ENCODE results near the gene CENPX. TPM values are rescaled to one million over a fixed set of nuclear protein-coding genes. Genes with fewer than 3 reads are reported as not detected.

The CENPX gene
- total RNA-seq, 1 donor from 2014 or later = 41.3 TPM

- H3K36me3 ChIP-seq = no peaks in the 10 kb centered on the region
- peak; percentile 75 to 97 for DNase-seq (ENCODE audit: low spot score in 2 of 2)
- H3K4me3 ChIP-seq = peak overlapping the region in 1 of 2 donors; percentile 42
- H3K9me3 ChIP-seq = no peaks in the 10 kb centered on the region
- TF ChIP-seq, protein P1, sequence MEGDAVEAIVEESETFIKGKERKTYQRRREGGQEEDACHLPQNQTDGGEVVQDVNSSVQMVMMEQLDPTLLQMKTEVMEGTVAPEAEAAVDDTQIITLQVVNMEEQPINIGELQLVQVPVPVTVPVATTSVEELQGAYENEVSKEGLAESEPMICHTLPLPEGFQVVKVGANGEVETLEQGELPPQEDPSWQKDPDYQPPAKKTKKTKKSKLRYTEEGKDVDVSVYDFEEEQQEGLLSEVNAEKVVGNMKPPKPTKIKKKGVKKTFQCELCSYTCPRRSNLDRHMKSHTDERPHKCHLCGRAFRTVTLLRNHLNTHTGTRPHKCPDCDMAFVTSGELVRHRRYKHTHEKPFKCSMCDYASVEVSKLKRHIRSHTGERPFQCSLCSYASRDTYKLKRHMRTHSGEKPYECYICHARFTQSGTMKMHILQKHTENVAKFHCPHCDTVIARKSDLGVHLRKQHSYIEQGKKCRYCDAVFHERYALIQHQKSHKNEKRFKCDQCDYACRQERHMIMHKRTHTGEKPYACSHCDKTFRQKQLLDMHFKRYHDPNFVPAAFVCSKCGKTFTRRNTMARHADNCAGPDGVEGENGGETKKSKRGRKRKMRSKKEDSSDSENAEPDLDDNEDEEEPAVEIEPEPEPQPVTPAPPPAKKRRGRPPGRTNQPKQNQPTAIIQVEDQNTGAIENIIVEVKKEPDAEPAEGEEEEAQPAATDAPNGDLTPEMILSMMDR (IDR thresholded peaks at IDR 0.05) = no peak
- intact Hi-C loops (cut with DNase I) = loop anchor here (1.0 kb wide), 2 partner anchors 19 to 26 kb away; partner anchors contain the start of genes ASPSCR1 and CENPX
- peaks cover 19 to 46% of the 10 kb centered on the region in 2 donors for H3K4me1 ChIP-seq
- no peaks in the 10 kb centered on the region for H3K27me3 ChIP-seq
- peak overlapping the region; percentile 76 to 85 for H3K27ac ChIP-seq
These were observed 19.0 kb downstream of the CENPX start for GRCh38 chr17:82003411-82004381.

GRCh38 chr17:82001571-82002056 lies 21.1 kb downstream of the CENPX start:
- Histone ChIP-seq H3K4me3 (no peak overlapping the region), H3K36me3 (peaks cover 7% of the 10 kb centered on the region in 2 donors), H3K27ac (no peak overlapping the region), H3K4me1 (peaks cover 13 to 34% of the 10 kb centered on the region in 2 donors), H3K9me3 (no peaks in the 10 kb centered on the region), H3K27me3 (no peaks in the 10 kb centered on the region)
- intact Hi-C loops (cut with DNase I) = no loop called here
- DNase-seq (ENCODE audit: low spot score in 2 of 2) = no peak
- TF ChIP-seq, protein P1 (IDR thresholded peaks at IDR 0.05) = no peak

DNA sequence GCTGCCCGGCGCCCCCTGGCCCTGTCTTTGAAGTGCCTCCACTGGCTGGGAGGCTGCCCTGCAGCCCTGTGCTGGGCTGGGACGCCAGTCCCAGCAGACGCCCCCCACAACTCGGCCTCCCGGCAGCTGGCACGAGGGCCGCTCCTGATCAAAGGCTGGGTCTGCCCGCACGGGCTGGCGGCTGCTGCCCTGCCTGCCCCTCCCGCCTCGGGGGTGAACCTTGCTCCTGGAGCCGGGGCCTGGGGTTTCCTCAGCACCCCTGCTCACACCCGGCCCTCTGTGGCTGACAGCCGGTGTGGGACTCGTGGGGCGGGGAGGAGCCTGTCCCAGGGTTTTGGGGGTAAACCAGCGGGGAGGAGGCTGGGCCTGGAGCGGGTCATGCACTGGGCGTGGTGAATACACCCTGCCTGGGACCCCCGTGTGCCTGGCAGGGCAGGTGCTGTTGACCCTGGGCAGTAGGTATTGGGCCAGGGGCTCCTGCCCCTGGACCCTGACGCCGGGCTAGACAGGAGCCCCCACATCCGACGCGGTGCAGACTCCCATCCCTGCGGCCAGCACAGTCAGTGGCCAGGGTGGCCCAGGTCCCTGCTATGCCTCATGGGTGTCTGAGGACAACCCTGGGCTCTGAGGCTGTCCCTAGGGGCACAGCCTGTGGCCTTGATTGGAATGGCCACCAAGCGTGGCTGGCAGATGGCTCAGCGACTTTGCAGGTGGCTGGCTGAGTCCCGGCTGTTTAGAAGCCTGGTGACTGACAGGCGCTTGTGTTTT lies 21.7 kb downstream of the CENPX start:
- DNase-seq (ENCODE audit: low spot score in 2 of 2) = no peak
- Histone ChIP-seq H3K9me3 (no peaks in the 10 kb centered on the region), H3K27me3 (no peaks in the 10 kb centered on the region), H3K27ac (no peak overlapping the region), H3K4me1 (peaks cover 12 to 31% of the 10 kb centered on the region in 2 donors), H3K36me3 (peaks cover 9 to 13% of the 10 kb centered on the region in 2 donors), H3K4me3 (no peak overlapping the region)
- TF ChIP-seq, protein P1 (IDR thresholded peaks at IDR 0.05) = no peak
- intact Hi-C loops (cut with DNase I) = no loop called here

- Histone ChIP-seq H3K9me3 (no peaks in the 10 kb centered on the region), H3K27ac (no peak overlapping the region), H3K4me1 (peaks cover 12 to 26% of the 10 kb centered on the region in 2 donors), H3K4me3 (no peak overlapping the region), H3K27me3 (no peaks in the 10 kb centered on the region), H3K36me3 (peaks cover 13% of the 10 kb centered on the region in 2 donors)
- intact Hi-C loops (cut with DNase I) = no loop called here
- DNase-seq (ENCODE audit: low spot score in 2 of 2) = no peak
- TF ChIP-seq, protein P1 (IDR thresholded peaks at IDR 0.05) = no peak
These were observed 22.5 kb downstream of the CENPX start for GRCh38 chr17:81999976-82000802.

GRCh38 chr17:81999587-81999975 lies 23.1 kb downstream of the CENPX start:
- H3K9me3 ChIP-seq = no peaks in the 10 kb centered on the region
- H3K4me1 ChIP-seq = peaks cover 12 to 22% of the 10 kb centered on the region in 2 donors
- no peak overlapping the region for H3K27ac ChIP-seq
- no peak overlapping the region for H3K4me3 ChIP-seq
- no peak for DNase-seq (ENCODE audit: low spot score in 2 of 2)
- peaks cover 13% of the 10 kb centered on the region in 2 donors for H3K36me3 ChIP-seq
- TF ChIP-seq, protein P1 (IDR thresholded peaks at IDR 0.05) = no peak
- intact Hi-C loops (cut with DNase I) = no loop called here
- no peaks in the 10 kb centered on the region for H3K27me3 ChIP-seq
